Cardiac muscle cell (in vitro differentiated cells and primary cell): Measurements from ENCODE around the gene FLYWCH2. TPM values are rescaled to one million over a fixed set of nuclear protein-coding genes. Genes with fewer than 3 reads are reported as not detected.

Experiments
- DNase-seq, 2 donors: peaks; one replicate each; pipeline versions ENCODE4 v3.0.0 to v3.0.0-alpha.2; 2010 to 2017; ENCODE audit warnings: low read depth in 1 of 2, low spot score in 1 of 2
- H3K27ac ChIP-seq: fragments of 200-600 bp; sonication (generic); 2 replicates; pipeline ENCODE4 v1.5.1; 2016
- H3K27me3 ChIP-seq: fragments of 200-600 bp; sonication (generic); 2 replicates; pipeline ENCODE4 v1.6.0; 2016; ENCODE audit warnings: control low read depth
- H3K36me3 ChIP-seq: fragments of 200-600 bp; sonication (generic); 2 replicates; pipeline ENCODE4 v1.5.1; 2016; ENCODE audit warnings: control low read depth
- H3K4me1 ChIP-seq: fragments of 200-600 bp; sonication (generic); 2 replicates; pipeline ENCODE4 v1.8.1; 2017; ENCODE audit warnings: low read depth, mild to moderate bottlenecking, mixed run types
- H3K4me3 ChIP-seq: fragments of 200-600 bp; sonication (generic); 2 replicates; pipeline ENCODE4 v1.5.1; 2016; ENCODE audit warnings: mild to moderate bottlenecking
- H3K9me3 ChIP-seq: fragments of 200-600 bp; sonication (generic); 2 replicates; pipeline ENCODE4 v1.5.1; 2017; ENCODE audit warnings: low read depth, mild to moderate bottlenecking, control low read depth
- polyA plus RNA-seq: library from polyadenylated mRNA; unstranded; fragments of >200 nt; fragmentation: Nextera tagmentation; extraction: Ambion mirVana; gene quantifications from 2 replicates; pipeline ENCODE4 v1.2.1, GENCODE V29; 2016
- total RNA-seq: library from RNA; depleted of rRNA; stranded (reverse); fragments of >200 nt; gene quantifications from 2 replicates; pipeline ENCODE4 v1.2.3, GENCODE V29; 2016
- TF ChIP-seq, protein P1 (sequence below): IDR thresholded peaks from 2 replicates; pipeline ENCODE4 v1.5.1; 2012; ENCODE audit warnings: low read depth, mild to moderate bottlenecking, low read length

FLYWCH2 gene
- total and polyA plus RNA-seq, 2 experiments from 2014 or later, result 66.1 to 134 TPM

DNA sequence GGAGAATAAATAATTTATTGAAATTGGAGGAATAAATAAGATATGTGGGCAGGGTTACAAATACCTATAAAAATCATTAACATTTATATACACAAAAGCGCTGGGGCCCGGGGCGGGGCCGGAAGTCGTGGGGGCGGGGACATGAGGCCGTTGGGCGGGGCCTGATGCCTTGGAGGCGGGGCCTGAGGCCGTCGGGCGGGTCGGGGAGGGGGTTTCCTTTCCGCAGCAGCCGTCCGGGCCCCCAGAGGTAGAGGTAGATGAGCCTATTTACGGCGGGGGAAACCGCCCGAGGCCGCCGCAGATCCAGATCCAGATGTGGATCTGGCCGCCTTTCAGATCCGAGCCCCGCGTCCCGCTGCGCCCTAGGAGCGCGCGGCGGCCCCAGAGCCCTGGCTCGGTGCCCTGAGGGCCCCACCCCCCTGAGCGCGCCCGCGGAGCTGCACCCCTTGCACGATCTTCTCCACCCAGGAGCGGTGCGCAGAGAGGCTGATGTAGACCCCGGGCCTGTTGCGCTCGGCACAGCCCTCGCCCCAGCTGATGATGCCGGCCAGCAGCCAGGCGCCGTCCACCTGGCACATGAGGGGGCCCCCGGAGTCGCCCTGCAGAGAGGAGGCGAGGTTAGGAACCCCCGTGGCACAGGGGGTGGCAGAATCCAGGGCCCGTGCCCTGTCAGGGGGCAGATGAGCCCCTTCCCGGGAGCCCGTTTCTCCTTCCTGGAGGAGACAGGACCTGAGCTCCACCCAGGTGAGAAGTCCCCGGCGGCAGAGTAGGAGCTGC, 30.1 kb upstream of the FLYWCH2 start:
- no peak for DNase-seq
- H3K4me3 ChIP-seq, result no peak overlapping the region
- TF ChIP-seq, protein P1, sequence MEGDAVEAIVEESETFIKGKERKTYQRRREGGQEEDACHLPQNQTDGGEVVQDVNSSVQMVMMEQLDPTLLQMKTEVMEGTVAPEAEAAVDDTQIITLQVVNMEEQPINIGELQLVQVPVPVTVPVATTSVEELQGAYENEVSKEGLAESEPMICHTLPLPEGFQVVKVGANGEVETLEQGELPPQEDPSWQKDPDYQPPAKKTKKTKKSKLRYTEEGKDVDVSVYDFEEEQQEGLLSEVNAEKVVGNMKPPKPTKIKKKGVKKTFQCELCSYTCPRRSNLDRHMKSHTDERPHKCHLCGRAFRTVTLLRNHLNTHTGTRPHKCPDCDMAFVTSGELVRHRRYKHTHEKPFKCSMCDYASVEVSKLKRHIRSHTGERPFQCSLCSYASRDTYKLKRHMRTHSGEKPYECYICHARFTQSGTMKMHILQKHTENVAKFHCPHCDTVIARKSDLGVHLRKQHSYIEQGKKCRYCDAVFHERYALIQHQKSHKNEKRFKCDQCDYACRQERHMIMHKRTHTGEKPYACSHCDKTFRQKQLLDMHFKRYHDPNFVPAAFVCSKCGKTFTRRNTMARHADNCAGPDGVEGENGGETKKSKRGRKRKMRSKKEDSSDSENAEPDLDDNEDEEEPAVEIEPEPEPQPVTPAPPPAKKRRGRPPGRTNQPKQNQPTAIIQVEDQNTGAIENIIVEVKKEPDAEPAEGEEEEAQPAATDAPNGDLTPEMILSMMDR, result no peak
- H3K27ac ChIP-seq, result no peak overlapping the region
- no peaks in the 10 kb centered on the region for H3K4me1 ChIP-seq
- H3K36me3 ChIP-seq, result no peaks in the 10 kb centered on the region
- no peaks in the 10 kb centered on the region for H3K9me3 ChIP-seq
- peaks cover 17% of the 10 kb centered on the region for H3K27me3 ChIP-seq

DNA sequence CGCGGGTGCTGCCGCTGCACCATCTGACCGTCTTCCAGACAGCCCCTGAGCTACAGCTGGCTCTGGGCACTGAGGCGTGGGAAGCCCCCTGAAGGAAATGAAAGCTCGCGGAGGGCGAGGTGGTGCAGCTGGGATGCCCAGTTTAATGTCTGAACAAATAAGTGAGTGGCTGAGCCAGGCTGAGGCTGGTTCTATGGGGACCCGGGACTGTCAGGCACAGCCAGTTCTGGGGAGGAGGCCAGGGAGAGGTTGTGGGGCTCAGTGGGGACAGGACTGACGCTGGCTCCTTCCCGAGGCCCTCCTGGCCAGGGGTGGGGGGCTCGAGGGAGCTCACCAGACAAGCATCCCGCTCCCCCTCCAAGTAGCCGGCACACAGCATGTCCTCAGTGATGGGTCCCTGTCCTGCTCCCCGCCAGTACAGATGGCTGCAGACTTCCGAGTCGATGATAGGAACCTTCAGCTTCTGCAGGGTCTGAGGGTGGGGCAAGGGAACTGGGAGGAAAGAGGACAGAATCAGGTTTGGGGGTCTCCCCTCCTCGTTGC, 29.4 kb upstream of the FLYWCH2 start:
- Histone ChIP-seq H3K27ac (no peak overlapping the region), H3K4me1 (no peaks in the 10 kb centered on the region), H3K4me3 (no peak overlapping the region), H3K36me3 (no peaks in the 10 kb centered on the region), H3K27me3 (peaks cover 24% of the 10 kb centered on the region), H3K9me3 (no peaks in the 10 kb centered on the region)
- DNase-seq, result no peak
- TF ChIP-seq, protein P1, result no peak

DNA sequence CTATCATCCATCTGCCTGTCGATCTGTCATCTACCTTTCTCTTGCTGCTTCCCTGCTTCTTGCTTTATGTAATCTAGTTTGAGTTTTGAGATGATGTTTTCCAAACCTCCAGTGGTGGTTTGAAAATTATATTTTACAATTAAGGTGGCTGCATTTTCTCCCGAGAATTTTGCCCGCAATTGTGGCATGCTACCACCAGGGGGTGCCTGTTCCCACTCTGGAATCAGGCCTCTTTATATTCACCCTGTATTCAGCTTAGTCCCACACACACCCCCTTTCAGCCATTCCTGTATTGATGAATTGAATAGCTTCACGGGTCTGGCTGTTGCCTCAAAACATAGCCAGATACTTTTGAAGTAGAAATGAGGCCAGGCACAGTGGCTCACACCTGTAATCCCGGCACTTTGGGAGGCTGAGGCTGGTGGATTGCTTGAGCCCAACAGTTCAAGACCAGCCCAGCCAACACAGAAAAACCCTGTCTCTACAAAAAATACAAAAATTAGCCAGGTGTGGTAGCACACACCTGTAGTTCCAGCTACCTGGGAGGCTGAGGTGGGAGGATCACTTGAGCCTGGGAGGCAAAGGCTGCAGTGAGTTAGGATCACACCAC, 28.2 kb upstream of the FLYWCH2 start:
- Histone ChIP-seq H3K27ac (no peak overlapping the region), H3K9me3 (no peaks in the 10 kb centered on the region), H3K27me3 (peaks cover 29% of the 10 kb centered on the region), H3K4me3 (no peak overlapping the region), H3K36me3 (no peaks in the 10 kb centered on the region), H3K4me1 (no peaks in the 10 kb centered on the region)
- DNase-seq, result no peak
- TF ChIP-seq, protein P1, result peak; percentile 44

DNA sequence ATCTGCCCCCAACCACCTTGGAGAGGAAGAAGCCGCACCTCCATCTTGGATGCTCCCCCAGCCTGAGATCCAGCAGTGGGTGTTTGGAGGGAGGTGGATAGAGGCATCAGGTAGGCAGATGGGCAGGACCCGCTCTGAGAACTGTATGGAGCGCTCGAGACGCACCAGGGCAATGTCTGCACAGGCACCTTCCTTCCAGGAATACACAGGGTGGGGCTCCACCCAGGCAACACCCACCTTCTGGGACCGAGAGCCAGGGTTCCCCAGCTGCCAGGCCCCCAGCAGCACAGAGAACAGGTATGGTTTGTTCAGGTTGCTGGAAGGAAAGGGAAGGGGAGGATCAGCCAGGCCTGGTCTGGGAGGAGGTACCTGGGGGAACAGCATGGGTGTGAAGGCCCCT, 27.5 kb upstream of the FLYWCH2 start:
- TF ChIP-seq, protein P1, result no peak
- Histone ChIP-seq H3K4me1 (no peaks in the 10 kb centered on the region), H3K27ac (no peak overlapping the region), H3K27me3 (peaks cover 34% of the 10 kb centered on the region), H3K36me3 (no peaks in the 10 kb centered on the region), H3K4me3 (no peak overlapping the region), H3K9me3 (no peaks in the 10 kb centered on the region)
- no peak for DNase-seq

DNA sequence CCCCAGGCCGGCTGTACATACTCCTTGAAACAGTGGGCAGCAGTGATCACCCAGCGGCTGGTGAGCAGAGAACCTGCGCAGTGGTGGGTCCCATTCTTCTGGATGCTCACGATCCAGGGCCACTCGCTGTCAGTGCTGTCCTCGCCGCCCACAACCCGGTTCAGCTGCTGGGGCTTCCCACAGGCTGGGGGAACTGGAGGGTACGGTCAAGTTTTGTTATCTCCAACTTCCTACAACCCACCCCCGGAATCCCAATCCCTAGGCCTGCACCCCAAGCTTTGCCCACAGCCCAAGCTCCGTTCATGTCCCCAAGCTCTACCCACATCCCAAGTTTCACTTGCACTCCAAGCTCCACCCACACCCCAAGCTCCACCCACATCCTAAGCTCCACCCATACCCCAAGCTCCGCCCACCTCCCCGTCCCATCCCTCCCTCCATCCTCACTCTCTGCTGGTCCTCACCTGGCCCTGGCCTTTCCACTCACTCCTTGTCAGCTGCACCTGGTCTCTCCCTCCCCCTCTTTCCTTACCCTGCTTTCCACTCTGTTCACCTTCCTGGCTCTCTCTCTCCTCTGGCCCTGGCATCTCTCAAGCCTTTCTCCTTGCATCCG, 26.8 kb upstream of the FLYWCH2 start:
- Histone ChIP-seq H3K4me3 (no peak overlapping the region), H3K27ac (no peak overlapping the region), H3K9me3 (no peaks in the 10 kb centered on the region), H3K27me3 (peaks cover 34% of the 10 kb centered on the region), H3K4me1 (no peaks in the 10 kb centered on the region), H3K36me3 (no peaks in the 10 kb centered on the region)
- no peak for DNase-seq
- TF ChIP-seq, protein P1, result no peak
